Activated naive CD8-positive, alpha-beta T cell treated with anti-CD3 and anti-CD28 coated beads, Interleukin-2, amount 50 U/mL, for 16 hours (primary cell): Measurements from ENCODE around the gene SNAI1.
"Not testable (repeated sequence)": the region's sequence is repeated elsewhere in the genome, so short reads cannot be mapped to it uniquely, and the experiment has no call there.

Experiments used
- DNase-seq: peaks from one replicate; pipeline ENCODE4 v3.0.0-alpha.2; 2020; ENCODE audit warnings: low read depth, low spot score

The SNAI1 gene

DNA sequence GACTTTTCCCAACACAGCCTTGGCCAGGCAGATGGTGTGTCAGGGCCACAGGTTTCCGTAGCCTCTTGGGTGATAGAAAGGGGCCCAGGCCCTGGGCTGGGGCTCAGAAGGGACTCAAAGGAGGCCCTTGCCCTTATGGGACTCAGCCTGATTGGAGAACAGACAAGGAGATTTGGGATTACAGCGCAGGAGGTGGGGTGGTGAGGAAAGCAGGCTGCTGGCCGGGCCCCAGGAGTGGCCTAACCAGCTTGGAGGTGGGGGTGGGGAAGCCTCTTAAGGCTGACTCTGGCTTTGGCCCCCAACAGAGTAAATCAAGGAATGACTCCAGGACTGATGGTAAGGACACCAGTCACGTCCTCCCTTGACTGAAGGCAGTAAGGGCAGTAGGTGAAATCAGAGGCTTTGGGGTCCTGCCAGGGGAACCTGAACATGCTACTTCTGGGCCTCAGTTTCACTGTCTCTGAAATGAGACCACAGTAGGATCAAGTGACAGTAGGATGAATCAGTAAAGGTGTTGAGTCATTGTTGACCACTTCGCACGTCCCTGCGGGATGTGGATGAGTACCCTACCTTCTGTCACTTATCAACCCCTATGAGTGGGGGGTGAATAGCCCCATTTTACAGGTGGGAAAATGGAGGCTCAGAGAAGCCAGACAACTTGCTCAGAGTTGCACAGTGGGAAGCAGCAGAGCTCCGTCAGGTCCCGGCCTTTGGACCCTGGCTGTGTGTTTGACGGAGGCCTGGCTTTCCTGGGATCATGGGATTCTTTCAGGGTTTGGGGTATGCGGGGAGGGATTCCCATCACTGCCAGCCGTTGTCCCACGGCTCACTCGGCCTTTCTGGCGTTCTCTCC lies 4.5 kb downstream of the SNAI1 start:
- no peak for DNase-seq

DNA sequence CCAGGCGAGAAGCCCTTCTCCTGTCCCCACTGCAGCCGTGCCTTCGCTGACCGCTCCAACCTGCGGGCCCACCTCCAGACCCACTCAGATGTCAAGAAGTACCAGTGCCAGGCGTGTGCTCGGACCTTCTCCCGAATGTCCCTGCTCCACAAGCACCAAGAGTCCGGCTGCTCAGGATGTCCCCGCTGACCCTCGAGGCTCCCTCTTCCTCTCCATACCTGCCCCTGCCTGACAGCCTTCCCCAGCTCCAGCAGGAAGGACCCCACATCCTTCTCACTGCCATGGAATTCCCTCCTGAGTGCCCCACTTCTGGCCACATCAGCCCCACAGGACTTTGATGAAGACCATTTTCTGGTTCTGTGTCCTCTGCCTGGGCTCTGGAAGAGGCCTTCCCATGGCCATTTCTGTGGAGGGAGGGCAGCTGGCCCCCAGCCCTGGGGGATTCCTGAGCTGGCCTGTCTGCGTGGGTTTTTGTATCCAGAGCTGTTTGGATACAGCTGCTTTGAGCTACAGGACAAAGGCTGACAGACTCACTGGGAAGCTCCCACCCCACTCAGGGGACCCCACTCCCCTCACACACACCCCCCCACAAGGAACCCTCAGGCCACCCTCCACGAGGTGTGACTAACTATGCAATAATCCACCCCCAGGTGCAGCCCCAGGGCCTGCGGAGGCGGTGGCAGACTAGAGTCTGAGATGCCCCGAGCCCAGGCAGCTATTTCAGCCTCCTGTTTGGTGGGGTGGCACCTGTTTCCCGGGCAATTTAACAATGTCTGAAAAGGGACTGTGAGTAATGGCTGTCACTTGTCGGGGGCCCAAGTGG lies 5.3 kb downstream of the SNAI1 start:
- DNase-seq: no peak

GRCh38 chr20:49989234-49990065 lies 6.7 kb downstream of the SNAI1 start:
- DNase-seq: no peak

DNA sequence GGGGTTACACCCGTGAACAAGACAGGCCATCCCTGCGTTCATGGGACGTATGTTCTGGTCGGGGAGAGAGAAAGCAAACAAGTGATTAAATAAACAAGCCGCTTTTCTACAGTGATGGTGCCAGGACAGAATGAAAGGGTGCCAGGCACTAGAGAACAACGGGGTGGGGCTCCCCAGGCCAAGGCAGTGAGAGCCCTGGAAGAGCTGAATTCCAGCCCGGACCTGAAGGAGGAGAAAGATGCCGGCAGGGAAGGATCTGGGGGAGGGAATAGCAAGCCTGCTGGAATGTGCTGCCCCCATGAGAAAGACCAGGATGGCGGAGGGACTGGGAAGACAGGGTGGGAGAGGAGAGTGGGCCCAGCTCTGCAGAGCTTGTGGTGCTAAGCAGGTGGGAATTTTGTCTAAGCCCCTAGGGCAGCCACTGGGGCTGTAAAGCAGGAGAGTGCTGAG lies 7.5 kb downstream of the SNAI1 start:
- DNase-seq: no peak

DNA sequence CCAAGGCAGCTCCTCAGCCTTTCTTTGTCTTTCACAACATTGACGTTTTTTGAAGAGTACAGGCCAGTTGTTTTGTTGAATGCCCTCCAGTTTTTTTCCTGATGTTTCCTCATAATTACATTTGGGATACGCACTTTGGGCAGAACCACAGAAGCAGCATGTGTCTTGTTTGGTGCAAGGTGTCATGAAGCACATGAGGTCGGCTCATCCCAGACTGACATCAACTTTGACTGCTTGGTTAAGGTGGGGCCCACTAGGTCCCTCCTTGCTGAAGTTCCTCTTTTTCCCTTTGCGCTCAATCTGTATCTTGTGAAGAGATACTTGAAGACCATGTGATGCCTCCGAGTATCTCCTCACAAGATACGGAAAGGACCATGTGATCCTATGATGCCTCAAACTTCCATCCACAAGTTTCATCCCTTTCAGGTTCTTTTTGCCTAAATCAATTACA lies 10.5 kb downstream of the SNAI1 start:
- no peak for DNase-seq

- no peak for DNase-seq
These were observed 12.8 kb downstream of the SNAI1 start for GRCh38 chr20:49995586-49995985.

DNA sequence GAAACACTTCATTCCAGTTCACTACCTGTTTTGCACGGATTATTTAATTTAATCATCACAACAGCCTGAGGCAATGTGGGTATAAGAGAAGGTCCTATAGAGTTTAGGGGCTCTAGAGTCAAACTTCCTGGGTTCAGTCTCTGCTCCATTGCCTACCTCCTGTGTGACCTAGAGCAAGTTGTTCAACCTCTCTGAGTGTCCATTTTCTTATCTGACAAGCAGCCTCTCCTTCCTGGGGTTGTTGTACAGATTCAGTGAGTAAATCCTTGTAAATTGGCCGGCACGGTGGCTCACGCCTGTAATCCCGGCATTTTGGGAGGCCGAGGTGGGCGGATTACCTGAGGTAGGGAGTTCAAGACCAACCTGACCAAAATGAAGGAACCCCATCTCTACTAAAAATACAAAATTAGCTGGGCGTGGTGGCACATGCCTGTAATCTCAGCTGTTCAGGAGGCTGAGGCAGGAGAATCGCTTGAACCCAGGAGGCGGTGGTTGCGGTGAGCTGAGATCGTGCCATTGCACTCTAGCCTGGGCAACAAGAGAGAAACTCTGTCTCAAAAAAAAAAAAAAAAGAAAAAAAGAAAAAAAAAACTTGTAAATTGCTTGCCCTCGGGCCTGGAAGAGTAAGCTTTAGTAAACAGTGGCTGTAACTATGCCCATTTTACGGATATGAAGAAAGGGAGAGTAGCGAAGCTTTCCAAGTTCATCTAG lies 15.9 kb downstream of the SNAI1 start:
- DNase-seq: not testable (repeated sequence)

DNA sequence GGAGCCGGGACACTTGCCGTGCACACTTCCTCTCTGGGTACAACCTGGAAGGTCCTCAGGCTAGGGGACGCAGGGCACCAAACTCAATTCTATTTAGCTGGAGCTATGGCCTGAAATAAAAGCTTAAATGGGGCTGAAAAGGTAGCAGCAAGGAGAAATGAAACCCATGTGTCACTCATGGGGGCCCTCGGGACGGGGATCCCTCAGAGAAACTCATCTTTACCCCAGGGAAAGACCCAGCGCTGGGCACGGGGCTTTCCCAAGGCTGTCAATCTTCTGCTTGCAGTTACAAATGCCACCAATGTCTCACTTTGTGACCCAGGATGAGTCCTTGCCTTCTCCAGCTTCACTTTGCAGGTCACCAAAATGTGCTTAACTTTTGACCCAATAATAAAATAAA lies 16.5 kb downstream of the SNAI1 start:
- DNase-seq: no peak

GRCh38 chr20:50000548-50001222 lies 17.9 kb downstream of the SNAI1 start:
- not testable (repeated sequence) for DNase-seq

- no peak for DNase-seq
These were observed 19.1 kb downstream of the SNAI1 start for GRCh38 chr20:50001784-50002311.

DNA sequence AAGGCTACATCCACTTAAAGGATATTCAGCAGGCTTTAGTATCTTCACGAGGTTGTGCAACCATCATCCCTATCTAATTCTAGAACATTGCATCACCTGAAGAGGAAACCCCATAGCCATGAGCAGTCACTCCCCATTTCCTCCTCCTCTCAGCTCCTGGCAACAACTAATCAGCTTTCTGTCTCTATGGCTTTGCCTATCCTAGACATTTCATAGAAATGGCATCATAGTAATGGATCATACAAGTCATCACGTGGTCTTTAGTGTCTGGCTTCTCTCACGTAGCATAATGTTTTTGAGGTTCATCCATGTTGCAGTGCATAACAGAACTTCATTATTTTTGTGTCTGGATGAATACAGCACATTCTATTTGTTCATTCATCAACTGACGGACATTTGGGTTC lies 20.5 kb downstream of the SNAI1 start:
- DNase-seq: no peak

DNA sequence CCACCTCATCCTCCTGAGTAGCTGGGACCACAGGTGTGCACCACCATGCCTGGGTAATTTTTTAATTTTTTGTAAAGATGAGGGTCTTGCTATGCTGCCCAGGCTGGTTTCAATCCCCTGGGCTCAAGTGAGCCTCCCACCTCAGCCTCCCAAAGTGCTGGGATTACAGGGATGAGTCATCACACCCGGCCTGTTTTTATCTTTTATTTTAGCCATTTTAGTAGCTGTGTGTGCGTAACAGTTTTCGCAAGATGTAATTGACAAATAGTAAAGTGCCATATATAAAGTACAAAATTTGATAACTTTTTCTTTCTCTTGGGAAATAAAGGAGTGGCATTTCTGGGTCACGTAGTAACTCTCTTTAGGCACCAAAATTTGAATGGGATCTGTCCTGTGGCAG lies 21.4 kb downstream of the SNAI1 start:
- DNase-seq: no peak

GRCh38 chr20:50005471-50005981 lies 22.7 kb downstream of the SNAI1 start:
- DNase-seq: no peak

- no peak for DNase-seq
These were observed 24.6 kb downstream of the SNAI1 start for GRCh38 chr20:50007369-50007768.

DNA sequence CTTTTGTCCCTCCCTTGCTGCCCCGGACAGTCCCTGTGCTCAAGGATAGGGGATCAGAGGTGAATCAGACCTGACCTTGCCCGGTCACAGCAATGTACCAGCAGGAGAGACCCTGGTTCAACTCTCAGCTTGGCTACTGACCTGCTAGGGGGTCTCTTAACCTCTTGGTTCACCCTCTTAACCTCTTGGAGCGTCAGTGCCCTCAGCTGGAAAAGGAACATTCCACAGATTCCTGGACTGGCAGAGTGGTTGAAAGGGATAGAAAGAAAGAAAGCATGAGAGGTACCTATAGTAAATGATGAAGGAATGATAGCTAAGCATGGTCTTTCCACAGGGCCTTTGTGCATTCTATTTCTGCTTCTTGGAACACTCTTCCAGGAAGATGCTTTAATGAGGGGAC lies 25.2 kb downstream of the SNAI1 start:
- DNase-seq: no peak

- no peak for DNase-seq
These were observed 27.0 kb downstream of the SNAI1 start for GRCh38 chr20:50009521-50010454.

GRCh38 chr20:50011597-50011996 lies 28.8 kb downstream of the SNAI1 start:
- not testable (repeated sequence) for DNase-seq

GRCh38 chr20:50012282-50013263 lies 29.8 kb downstream of the SNAI1 start:
- DNase-seq: no peak
